AG04450 (cell line): ENCODE data around the gene ZC3H12D. TPM values are rescaled to one million over a fixed set of nuclear protein-coding genes. Genes with fewer than 3 reads are reported as not detected.
"Not testable (repeated sequence)": the region's sequence is repeated elsewhere in the genome, so short reads cannot be mapped to it uniquely, and the experiment has no call there.

Experiments
- CTCF ChIA-PET: fragments of 300-600, 350-600 bp; formaldehyde crosslinking; extraction: SDS; loops from one replicate; lab custom pipeline; 2022; ENCODE audit warnings: antibody characterized with exemption, inconsistent platforms; lab: Charles Lee
- POLR2A ChIA-PET: fragments of 350-600 bp; formaldehyde crosslinking; extraction: SDS; loops from one replicate; lab custom pipeline; 2021; ENCODE audit warnings: antibody characterized with exemption, inconsistent platforms; lab: Yijun Ruan, JAX
- DNase-seq: peaks from one replicate; pipeline ENCODE4 v3.0.0-alpha.2; 2011; ENCODE audit warnings: low read depth, low spot score
- H3K27ac ChIP-seq: one replicate; pipeline ENCODE4 v1.5.1; 2012; ENCODE audit warnings: low read depth, low read length, control low read depth
- H3K27me3 ChIP-seq: one replicate; pipeline ENCODE4 v1.6.0; 2012; ENCODE audit warnings: low read length; ENCODE audit not compliant: control insufficient read depth, insufficient read depth
- H3K4me3 ChIP-seq: 2 replicates; pipeline ENCODE4 v1.5.1; 2011; ENCODE audit warnings: mild to moderate bottlenecking, low read depth, low read length, control low read depth
- H3K9me3 ChIP-seq: 2 replicates; pipeline ENCODE4 v1.5.1; 2012; ENCODE audit warnings: low read length; ENCODE audit not compliant: control insufficient read depth, insufficient read depth
- CTCF ChIP-seq: IDR thresholded peaks from 2 replicates; pipeline ENCODE4 v1.5.1; 2011; ENCODE audit warnings: low read depth, low read length, control low read depth, inconsistent platforms
- polyA plus RNA-seq: library from polyadenylated mRNA; depleted of rRNA; stranded (reverse); fragments of >200 nt; gene quantifications from 2 replicates; pipeline ENCODE4 v1.2.3, GENCODE V29; 2011

The ZC3H12D gene
- polyA plus RNA-seq, 1 experiment = 0.01 TPM

GRCh38 chr6:149467265-149467664 is 17.5 kb downstream of the ZC3H12D start:
- no peak overlapping the region for H3K4me3 ChIP-seq
- no peak overlapping the region for H3K27ac ChIP-seq
- DNase-seq = no peak
- POLR2A ChIA-PET = no interaction called here
- H3K9me3 ChIP-seq = no peaks in the 10 kb centered on the region
- TF ChIP-seq CTCF = no peak
- H3K27me3 ChIP-seq = peaks cover 5% of the 10 kb centered on the region
- CTCF ChIA-PET = interaction anchor here (0.5 kb wide), 1 partner anchor 8 kb away, joined by 3 read pairs; no protein-coding TSS in a partner anchor

- POLR2A ChIA-PET = no interaction called here
- CTCF ChIA-PET = interaction anchor here (0.7 kb wide), 1 partner anchor 43 kb away, joined by 3 read pairs; no protein-coding TSS in a partner anchor
Observed at GRCh38 chr6:149464411-149464810, 20.4 kb downstream of the ZC3H12D start.

DNA sequence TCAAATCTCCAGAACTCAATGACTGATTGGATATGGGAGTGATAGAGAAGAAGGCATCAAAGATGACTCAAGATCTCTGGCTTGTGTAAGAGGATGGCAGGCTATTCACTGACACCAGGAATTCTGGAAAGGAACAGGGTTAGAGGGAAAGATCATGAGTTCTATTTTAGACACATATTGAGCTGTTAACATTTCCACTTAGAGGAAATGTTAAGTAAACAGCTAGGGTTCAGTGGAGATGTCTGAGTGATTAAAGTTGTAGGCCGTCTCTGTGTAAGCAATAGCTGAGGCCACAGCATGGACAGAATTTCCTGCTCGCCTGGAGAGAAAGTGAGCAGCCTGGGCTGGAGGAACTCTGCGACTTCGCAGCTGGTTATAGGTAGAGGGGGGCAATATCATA is 21.0 kb downstream of the ZC3H12D start:
- Histone ChIP-seq H3K27ac (no peak overlapping the region), H3K9me3 (no peaks in the 10 kb centered on the region)
- CTCF ChIA-PET = no interaction called here

More at GRCh38 chr6:149464411-149464810, 20.4 kb downstream of the ZC3H12D start:
- H3K27ac ChIP-seq = no peak overlapping the region
- H3K27me3 ChIP-seq = peaks cover 2% of the 10 kb centered on the region
- no peak for TF ChIP-seq CTCF
- DNase-seq = no peak
- no peaks in the 10 kb centered on the region for H3K9me3 ChIP-seq
- H3K4me3 ChIP-seq = no peak overlapping the region

GRCh38 chr6:149462712-149463111 is 22.1 kb downstream of the ZC3H12D start:
- CTCF ChIA-PET, H3K4me3 ChIP-seq, H3K27ac ChIP-seq, H3K9me3 ChIP-seq, DNase-seq, POLR2A ChIA-PET, H3K27me3 ChIP-seq: not testable (repeated sequence)

More for the DNA sequence above, 21.0 kb downstream of the ZC3H12D start:
- DNase-seq = no peak
- Histone ChIP-seq H3K4me3 (no peak overlapping the region), H3K27me3 (no peaks in the 10 kb centered on the region)
- TF ChIP-seq CTCF = no peak
- POLR2A ChIA-PET = no interaction called here

GRCh38 chr6:149461670-149462069 is 23.1 kb downstream of the ZC3H12D start:
- DNase-seq = no peak
- no peak overlapping the region for H3K27ac ChIP-seq
- ChIA-PET CTCF (no interaction called here), POLR2A (no interaction called here)
- H3K9me3 ChIP-seq = no peaks in the 10 kb centered on the region; the same call in 1 of the 2 replicates
- no peaks in the 10 kb centered on the region for H3K27me3 ChIP-seq
- no peak overlapping the region for H3K4me3 ChIP-seq
- no peak for TF ChIP-seq CTCF

- DNase-seq, H3K9me3 ChIP-seq: not testable (repeated sequence)
Observed at GRCh38 chr6:149460249-149460648, 24.6 kb downstream of the ZC3H12D start.

More at GRCh38 chr6:149460249-149460648, 24.6 kb downstream of the ZC3H12D start:
- H3K27me3 ChIP-seq, H3K4me3 ChIP-seq, H3K27ac ChIP-seq, CTCF ChIA-PET, POLR2A ChIA-PET: not testable (repeated sequence)
